Measurements from ENCODE around the gene ARHGAP4.

Gene ARHGAP4

DNA sequence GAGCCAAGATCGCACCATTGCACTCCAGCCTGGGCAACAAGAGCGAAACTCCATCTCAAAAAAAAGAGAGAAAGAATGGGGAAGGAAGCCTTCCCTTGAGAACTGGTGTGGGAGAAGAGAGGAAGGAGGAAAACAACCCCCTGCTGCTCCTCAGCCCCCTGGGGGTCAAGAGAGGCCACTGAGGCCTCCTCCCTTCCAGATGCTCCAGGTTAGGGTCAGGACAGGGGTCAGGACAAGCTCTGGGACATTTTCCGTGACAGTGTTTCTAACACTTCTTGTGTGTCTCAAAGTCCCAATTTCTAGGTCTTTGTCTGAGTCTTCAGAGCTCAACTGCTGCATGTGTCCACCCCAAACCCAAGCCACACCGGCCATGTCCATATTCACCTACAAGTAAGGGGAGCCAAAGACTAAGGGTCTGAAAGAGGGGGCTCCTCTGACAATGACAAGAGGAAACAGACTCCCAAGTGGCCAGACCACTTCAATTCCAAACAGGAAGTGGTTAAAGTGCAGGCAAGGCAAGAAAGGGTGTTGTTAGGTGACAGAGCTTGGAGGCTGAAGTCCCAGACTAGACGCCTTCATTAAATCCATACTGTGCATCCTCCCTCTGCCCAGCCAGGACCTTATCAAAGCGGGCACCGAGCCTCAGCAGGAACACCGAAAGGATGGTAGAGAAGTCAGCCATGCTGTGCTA is 48.3 kb downstream of the ARHGAP4 start:
- no peak for DNase-seq

DNA sequence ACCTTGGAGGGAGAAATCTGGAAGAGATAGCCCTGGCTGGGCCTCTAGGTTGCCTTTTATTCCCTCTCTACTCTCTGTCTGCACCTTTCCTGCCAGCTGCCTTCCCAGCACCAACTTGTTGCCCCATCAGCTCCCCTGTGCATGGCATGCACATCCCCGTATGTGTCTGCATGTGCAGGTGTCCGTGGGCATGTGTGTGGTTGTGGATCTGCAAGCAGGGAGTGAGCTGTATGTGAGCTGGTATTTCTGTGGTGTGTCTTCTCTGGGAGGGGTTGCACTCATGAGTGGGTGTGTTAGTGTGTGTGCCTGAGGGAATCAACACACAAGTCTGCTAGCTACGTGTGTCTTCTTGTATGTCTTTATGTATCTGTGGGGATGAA is 50.0 kb downstream of the ARHGAP4 start:
- DNase-seq, result no peak

DNA sequence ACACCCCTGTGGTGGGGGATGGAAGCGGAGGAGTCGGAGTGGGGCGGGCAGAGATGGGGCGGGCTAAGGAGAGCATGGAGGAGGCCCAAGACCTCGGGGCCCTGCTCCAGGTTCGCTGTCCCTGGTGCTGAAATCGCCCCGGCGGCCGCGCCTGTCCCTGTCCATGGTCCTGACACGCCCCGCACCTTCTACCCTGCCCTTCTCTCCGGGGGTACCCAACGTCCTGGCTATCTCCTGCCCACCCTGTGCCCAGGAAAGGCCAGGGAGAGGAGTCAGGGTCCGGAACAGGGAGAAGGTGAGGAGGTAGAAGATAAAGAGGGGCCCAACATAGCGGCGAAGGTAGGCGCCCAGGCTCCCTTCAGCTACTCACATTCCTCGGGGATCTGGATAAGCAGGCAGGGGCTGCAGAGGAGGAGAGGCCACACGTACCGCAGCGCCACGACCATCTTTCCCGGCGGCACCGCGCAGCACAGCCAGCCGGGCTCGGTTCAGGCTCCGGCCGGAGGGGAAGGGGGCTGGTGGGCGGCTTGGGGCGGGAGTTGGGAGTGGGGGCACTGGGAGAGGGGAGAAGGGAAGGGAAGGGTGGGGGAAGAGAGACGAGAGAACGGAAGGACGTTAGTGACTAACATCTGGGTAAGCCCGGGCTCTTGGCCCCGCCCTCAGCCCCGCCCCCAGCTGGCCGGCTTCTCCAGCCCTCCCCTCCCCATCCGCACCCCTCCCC is 50.5 kb downstream of the ARHGAP4 start:
- peak; percentile 45 for DNase-seq

DNA sequence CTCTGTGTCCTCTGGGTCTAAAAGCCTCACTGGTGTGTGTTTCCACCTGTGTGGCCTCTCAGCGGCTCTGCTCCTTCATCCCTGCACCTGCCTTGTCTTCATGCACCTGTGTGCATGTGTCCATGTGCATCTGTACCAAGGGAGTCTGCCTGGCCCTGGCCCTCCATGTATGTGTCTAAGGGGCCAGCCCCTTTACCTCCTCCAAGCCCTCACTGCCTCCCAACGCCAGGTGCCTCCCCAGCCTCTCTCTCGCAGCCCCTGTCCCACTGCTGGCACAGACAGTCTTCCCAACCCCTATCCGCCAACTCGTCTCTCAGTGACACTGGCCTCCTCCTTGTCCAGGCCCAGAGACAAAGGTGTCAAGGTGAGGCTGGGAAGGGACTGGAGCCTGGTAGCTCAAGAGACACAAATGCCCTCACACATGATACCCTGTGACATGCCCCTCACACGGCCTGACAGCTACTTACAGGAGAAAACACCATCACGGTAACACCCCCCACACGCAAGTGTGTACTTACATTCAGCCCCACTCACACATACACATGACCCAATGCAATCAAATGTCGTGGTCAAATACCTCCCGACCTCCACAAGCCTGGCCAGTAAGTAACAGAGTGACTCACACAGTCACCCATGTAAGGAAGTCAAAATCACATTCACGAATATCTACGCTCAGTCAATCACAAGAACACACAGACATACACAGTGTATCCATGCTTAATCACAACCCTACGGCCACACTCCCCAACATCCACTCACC is 51.5 kb downstream of the ARHGAP4 start:
- DNase-seq, result no peak

DNA sequence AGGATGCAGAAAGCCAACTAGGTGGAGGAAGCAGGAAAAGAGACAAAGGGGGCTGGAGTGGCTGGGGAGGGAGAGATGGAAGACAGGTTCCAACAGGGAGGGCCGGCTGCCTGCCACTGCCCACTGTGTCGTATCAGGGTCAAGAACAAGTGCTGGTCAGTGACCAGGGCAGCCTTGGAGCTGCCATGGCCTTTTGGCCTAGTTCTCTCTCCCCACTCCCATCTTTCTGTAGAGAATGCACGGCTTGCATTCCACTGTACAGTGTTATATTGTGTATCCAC is 52.0 kb downstream of the ARHGAP4 start:
- DNase-seq, result no peak

DNA sequence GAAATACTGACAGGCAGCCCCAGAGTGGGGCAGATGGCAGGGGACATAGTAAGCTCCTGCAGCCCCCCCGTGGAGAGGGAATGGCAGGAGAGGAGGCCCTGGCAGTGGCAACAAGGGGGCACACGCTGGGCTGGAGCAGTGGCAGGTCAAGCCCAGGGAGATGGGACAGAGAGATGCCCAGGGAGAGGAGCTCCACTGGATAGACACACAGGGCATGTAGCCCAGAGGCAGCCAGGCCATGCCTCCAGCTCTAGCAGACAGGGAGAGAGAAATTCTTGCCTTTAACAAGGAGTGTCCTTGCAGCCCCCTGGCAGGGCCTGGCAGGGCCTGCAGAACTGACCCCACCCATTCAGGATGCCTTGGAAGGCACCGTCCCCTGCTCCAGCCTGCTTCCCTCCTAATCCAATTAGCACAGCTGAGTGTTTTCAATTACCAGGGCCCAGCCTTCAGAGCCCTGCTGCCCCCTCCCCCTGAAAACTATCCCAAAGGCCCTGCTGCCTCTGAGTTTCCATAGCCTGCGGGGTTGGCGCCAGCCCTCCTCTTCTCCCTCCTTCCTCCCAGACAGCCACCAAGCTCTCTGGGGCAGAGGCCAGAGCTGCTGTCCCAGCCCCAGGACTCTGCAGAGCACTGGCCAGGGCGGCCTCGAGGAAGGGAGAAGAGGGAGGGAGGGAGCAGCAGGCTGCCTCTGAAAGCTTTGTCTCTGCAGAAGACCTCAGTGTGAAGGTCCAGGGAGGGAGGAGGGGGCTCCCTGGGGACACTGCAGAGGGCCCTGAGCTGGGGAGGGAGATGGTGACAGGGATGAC is 52.6 kb downstream of the ARHGAP4 start:
- no peak for DNase-seq

DNA sequence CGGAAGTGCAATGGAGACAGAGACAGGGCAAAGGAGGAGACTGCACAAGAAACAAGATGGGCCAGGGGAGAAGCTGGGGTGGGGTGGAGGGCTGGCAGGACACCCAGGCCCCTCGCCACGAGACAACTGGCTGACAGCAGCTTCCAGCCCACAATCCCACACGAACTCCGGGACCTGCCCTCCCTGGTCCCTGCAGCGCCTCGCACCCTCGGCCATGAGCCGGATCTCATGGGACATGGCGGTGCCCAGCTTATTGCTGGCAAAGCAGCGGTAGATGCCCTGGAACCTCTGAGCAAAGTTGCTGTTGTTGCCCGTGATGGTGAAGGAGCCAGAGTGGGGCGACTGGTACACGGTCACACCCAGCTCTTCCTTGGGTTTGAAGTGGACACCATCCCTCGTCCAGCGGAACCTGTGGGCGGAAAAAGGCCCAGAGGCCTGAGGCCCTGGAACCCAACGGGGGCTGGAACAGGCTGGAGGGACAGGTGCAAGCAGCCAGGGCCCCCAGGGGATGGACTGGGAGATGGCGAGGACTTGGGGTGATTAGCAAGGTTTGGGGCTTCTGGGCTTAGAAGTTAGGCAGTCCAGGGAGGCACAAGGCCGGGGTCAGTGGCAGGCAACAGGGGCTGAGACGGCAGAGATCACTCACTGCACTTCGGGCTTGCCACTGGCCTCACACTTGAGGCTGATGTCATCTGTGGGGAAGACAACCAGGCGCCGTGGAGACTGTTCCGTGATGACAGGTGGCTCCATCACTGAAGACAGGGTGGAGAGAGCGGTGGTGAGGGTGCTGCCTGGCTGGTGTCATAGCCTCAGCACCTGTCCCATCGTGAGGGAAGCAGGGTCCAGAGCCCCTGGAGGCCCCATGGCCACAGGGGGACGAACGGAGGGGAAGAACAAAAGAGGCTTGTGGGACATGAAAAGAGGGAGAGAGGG is 53.9 kb downstream of the ARHGAP4 start:
- DNase-seq, result no peak

DNA sequence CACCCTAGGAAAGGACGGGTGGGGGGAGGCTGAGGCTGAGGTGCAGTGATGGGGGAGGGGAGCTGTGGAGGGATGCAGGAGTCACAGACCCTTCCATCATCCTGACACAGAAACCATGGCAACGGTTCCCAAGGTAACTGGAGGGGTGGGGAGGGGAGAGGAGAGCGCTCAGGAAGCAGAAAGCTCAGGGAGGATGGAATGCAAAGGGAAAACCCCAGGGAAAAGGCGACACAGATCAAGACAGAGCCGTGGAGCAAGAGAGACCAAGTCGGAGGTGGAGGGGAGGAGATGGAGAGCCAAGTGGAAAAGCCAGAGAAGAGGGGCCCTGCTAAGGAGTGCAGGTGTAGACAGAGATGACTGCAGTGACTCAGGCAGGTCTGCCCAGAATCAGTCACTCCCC is 54.6 kb downstream of the ARHGAP4 start:
- no peak for DNase-seq

DNA sequence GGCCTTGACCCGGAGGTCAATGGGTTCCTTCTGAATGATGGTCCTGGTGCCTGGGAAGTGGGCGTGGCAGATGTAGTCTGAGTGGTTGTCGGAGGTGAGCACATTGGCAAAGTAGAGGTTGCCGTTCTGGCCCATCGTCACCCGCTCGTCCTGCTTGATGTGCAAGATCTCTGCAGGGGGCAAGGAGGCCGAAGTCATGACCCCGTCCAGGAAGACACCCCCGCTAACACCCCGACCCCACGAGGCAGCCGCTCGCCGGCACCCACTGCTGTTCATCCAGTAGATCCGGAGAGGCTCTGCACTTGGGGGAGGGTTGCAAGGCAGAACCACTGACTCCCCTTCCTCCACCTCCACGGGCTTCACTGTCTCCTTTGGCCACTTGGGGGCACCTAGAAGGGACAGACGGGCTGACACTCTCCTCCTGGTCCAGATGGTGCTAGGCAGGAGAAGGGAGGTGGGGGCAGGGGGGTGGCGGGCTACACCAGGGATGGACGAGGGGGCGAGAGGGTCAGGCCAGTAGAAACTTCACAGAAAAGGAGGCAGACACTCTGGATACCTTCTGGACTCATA is 55.2 kb downstream of the ARHGAP4 start:
- DNase-seq, result no peak

DNA sequence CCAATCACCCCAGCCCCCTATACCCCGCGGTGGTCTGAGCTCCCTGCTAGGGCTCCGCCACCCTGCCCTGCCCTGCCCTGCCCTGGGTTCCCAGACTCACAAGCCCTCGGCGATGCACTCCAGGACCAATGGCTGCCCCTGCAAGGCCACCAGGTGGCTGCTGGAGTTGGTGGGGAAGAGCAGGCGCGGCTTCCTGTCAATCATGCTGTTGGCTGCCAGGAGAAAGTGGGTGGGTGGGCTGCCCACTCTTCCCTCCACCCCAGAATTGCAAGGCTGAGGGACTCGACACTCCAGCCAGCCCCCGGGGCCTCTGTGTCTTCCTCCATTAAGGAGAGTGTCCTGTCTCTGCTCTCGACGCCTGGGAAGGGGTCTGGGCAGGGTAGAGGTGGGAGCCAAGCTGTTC is 55.8 kb downstream of the ARHGAP4 start:
- no peak for DNase-seq

DNA sequence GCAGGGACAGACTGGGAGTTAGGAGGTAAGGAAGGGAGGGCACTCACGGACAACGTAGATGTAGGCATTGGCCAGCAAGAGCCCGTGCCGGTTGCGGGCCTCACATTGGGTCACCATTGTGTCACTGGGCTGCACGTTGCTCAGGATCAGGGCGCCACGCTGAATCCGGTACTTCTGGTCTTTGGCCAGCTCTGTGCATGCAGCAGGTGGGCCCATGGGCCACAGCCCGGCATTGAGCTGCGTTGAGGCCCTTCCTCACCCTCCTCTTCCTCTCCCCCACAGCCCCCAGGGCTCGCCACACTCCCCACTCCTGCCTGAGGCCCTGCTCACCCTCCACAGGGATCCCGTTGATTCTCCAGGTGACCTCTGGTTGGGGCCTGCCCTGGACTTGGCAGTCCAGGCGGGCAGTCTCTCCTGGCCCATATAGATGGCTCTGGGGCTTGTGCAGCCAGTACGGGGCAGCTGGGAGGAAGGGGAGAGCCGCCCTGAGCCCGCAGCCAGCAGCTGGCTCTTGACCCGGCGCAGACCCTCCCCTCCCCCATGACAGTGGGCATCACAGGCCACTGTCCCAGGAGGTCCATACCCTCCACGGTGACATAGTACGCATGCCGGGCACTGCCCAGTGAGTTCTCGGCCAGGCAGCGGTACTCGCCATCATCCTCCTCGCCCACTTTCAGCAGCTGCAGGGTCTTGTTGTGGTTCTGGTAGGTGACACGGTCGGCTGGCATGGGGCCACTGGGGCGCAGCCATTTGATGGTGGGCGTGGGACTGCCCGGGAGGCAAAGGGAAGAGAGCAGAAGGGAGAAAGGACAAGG is 56.4 kb downstream of the ARHGAP4 start:
- DNase-seq, result no peak

DNA sequence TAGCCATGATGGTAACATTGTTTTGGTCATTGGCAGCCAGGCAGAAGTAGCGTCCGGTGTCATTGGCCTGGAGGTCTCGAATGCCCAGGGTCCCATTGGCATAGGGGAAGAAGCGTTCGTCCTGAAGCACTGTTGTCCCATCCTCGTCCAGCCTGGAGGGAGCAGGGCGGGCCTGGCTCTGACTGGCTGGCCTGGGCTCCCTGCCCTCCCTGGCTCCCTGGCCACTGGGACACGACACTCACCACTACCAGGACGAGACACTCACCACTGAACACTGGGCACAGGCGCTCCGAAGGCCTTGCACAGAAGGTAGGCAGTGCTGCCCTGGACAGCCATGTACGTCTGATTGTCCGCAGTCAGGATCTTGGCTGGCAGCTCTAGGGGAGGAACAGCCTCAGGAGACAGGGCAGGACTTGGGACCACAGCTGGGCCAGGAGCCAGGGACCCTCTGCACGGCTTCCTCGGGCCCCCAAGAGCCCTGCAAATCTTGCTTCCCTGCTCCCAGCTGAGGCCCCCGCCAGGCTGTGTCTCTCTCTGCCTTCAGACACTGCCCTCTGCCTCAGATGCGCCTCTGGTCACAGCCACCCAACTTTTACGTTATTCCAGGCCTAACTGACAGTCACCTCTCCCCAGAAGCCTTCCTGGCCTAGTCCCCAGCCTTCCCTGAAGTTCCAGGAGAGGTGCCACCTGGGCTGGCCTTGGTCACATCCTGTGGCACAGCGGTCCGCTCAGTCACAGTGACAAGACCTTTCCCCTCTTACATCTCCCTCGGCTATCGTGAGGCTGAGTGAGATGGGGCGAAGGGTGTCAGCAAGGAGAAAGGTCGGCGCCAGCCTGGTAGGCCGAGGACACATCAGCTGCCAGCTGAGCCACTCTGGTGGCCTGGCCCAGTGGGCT is 57.2 kb downstream of the ARHGAP4 start:
- no peak for DNase-seq

DNA sequence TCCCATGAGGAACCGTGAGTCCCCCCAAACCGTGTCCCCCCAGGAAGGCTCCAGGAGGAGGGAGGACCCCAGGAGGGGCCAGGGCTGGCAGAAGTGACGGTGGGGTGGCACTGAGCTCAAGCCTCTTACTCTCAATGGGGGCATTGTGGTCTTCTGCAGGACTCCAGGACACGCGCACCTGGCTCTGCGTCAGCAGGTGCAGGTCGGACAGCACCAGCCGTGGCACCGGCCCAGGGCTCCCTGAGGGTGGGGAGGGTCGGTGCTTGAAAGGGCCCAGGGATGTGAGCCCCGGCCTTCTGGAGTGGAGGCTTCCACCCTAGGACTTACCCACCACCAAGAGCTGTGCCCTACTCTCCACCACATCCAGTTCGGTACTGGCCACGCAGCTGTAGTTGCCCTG is 58.4 kb downstream of the ARHGAP4 start:
- no peak for DNase-seq

DNA sequence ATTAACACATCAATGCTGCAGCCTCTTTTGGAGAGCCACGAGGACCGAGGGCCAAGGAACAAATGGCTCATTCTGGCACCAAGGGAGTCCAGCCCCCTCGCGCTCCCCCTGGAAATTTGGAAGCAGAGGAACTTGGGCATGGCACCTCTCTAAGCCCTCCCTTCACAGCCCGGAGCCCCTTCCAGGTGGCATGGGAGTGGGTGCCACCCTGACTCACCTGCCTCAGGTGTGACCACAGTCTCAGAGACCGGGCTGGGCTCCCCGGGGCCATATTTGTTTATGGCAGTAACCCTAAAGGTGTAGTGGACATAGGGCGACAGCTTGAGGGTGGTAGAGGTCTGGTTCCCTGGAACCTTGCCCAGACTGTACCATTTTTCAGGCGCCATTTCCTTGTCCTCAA is 58.9 kb downstream of the ARHGAP4 start:
- DNase-seq, result no peak

DNA sequence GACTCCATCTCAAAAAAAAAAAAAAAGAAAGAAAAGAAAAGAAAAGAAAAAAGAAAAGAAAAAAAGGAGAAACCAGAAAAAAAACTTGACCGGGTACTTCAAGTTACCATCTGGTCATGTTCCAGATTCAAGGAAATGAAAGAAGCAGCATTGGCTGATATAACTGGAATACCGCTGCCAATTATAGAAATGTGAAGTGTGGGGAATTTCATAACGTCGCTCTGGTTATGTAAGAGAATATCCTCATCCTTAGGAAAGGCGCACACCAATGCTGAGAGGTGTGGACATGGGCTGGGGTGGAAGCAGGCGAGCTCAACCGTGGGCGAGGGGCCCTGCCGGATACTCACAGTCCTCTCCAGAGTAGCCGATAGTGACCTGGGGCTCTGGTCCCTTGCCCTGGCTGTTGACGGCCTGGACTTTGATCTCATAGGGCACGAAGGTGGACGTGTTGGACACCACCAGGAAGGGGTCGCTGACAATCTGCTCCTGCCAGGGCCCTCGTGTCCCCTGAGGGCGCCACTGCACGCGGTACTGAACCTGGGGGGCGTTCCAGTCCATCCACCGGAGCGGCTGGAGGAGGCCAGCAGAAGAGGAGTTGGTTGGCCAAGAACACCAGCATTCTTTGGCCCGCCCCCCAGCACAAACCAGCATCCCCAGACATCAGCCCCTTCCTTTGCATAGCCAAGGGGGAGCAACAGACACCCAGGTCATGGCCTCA is 59.6 kb downstream of the ARHGAP4 start:
- DNase-seq, result no peak

DNA sequence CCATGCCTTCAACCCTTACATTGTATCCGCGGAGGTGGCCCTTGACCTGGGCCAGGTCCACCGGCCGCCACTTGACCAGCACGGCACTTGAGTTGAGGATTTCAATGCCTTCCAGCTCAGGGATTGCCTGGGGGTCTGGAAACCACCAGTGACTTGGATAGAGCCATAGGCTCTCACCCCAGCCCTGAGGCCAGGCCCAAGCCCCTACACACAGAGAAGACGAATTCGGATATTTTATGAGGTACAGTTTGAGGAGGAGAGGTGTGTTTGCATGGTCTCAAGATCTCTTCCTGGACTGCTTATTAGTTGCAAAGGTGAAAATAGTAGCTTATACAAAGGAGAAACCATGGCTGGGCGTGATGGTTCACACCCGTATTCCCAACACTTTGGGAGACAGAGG is 60.4 kb downstream of the ARHGAP4 start:
- no peak for DNase-seq

DNA sequence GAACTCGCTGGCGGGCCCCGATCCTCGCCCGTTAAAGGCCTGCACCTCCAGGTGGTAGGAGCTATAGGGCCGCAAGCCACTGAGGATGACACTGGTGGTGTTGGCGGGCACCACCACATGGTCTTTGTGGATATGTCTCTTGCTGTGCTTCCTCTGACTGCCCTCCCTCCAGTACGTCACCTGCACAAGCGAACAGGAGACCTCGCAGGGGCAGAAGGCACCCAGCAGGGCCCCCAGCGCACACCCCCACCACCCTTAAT is 60.8 kb downstream of the ARHGAP4 start:
- no peak for DNase-seq

DNA sequence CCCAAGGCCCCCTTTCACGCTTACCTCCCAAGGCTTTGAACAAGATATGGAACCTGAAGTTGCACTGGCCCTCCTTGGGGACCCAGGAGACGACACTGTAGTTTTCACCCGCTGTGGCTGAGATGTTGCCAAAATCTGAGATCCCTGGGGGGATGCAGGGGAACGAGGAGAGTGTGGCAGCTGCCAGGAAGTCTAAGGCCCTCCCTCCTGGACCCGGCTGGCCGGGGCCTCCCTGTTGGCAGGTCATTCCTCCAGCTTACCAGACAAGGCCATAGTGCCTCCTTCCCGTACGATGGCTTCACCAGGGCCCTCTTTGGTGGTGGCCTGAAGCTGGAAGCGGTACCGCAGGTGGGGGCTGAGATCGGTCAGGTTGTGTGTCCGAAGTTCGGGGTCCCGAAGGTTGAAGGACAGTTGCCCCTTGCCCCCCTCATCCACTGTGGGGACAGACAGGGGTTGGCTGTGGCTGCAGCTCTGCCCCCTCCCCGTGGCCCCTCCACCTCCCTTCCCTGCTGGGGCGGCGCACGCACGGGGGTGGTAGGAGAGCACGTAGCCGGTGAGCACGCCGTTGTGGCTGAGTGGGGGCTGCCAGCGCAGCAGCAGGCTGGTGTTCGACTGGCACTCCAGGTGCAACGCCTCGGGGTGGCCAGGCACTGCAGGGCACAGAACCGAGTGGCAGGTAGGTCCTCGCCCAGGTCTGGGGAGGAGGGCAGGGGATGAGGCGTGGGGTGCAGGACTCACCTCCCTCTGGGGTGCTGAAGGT is 61.3 kb downstream of the ARHGAP4 start:
- DNase-seq, result no peak

DNA sequence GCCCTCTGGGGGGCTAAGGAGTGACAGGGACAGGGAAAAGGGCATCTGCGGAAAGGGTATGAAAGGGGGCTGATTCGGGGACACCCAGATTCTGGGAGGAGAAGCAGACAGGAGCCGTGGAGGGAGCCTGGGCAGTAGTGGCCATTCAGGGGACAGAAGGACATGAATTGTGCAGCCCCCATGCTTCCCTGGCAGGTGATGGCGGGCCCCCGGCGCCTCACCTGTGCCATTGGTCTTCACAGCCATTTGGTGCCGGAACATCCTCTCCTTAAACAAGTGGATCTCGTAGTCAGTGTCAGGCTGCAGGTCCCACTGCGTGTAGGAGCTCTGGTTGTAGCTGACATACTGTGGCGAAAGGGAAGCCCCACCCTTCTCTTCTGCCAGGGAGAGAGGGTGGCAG is 62.0 kb downstream of the ARHGAP4 start:
- no peak for DNase-seq

Measured in CD4-positive, alpha-beta T cell treated with Interleukin-15 for 1 hour (primary cell).